B cell (primary cell): ENCODE data around the gene BLTP2.

ENCODE experiments used
- EZH2 ChIP-seq: IDR thresholded peaks from 2 replicates; pipeline ENCODE4 v1.6.1; 2012; ENCODE audit warnings: borderline replicate concordance, low read depth, mild to moderate bottlenecking, moderate library complexity, low read length; ENCODE audit not compliant: insufficient read depth, poor library complexity, severe bottlenecking
- TF ChIP-seq, protein P1 (sequence below): fragments of 200-600 bp; IDR thresholded peaks from one replicate; pipeline ENCODE4 v1.8.0; 2022; ENCODE audit warnings: antibody characterized with exemption, mild to moderate bottlenecking

DNA sequence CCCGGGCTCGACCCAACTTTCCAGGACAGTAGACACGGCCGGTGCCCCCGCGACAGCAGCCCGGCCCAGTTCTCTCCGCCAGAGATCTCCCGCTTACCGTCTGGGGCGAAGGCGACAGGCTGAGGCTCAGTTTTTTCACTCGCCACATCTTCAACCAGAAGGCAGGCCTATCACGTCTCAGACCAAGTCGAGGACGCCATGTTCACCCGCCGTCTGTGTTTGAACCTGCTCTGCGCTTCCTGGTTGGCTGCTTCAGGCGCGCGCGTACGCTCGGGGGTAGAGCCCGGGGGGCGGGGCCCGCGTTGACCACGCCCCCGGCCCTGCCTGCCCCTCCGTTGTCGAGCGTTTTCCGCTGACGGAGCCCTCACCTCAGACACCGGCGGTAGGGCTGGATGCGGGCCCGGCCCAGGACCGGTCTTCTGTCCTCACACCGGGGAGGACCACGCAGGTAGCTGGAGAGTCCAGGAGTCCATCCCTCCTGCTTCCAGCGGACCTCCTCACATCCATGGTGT lies 46.1 kb downstream of the BLTP2 start, which contains the start of gene SPAG5:
- TF ChIP-seq, protein P1, sequence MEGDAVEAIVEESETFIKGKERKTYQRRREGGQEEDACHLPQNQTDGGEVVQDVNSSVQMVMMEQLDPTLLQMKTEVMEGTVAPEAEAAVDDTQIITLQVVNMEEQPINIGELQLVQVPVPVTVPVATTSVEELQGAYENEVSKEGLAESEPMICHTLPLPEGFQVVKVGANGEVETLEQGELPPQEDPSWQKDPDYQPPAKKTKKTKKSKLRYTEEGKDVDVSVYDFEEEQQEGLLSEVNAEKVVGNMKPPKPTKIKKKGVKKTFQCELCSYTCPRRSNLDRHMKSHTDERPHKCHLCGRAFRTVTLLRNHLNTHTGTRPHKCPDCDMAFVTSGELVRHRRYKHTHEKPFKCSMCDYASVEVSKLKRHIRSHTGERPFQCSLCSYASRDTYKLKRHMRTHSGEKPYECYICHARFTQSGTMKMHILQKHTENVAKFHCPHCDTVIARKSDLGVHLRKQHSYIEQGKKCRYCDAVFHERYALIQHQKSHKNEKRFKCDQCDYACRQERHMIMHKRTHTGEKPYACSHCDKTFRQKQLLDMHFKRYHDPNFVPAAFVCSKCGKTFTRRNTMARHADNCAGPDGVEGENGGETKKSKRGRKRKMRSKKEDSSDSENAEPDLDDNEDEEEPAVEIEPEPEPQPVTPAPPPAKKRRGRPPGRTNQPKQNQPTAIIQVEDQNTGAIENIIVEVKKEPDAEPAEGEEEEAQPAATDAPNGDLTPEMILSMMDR, result no peak
- no peak for TF ChIP-seq EZH2
